ENCODE results near the gene FCHSD2.
A peak's percentile ranks its signal among the peaks of the same experiment; 100 is the strongest.
"Not testable (repeated sequence)": the region's sequence is repeated elsewhere in the genome, so short reads cannot be mapped to it uniquely, and the experiment has no call there.

FCHSD2 gene

DNA sequence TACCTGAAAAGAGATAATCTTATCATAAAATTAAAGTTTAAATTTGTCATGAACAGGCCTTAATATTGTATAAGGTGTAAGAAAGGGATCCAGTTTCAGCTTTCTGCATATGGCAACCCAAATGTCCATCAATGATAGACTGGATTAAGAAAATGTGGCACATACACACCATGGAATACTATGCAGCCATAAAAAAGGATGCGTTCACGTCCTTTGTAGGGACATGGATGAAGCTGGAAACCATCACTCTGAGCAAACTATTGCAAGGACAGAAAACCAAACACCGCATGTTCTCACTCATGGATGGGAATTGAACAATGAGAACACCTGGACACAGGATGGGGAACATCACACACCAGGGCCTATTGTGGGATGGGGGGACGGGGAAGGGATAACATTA, 18.2 kb downstream of the FCHSD2 start:
- DNase-seq (ENCODE audit: low read depth): not testable (repeated sequence)

DNA sequence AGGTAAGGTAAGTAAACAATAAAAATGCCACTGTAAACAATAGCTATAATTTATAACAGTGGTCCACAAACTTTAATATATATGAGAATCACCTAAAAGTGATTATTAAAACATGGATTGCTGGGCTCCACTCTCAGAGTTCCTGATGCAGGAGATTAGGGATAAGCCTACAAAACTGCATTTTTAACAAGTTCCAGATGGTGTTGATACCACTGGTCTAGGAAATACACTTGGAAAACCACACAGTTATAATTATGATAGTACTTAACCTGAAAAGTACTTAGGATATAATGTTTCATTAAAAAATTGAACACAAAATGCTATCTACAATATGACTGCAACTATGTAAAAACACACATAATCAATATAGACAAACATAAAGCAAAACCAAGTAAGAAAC, 20.4 kb downstream of the FCHSD2 start:
- no peak for DNase-seq (ENCODE audit: low read depth)

DNA sequence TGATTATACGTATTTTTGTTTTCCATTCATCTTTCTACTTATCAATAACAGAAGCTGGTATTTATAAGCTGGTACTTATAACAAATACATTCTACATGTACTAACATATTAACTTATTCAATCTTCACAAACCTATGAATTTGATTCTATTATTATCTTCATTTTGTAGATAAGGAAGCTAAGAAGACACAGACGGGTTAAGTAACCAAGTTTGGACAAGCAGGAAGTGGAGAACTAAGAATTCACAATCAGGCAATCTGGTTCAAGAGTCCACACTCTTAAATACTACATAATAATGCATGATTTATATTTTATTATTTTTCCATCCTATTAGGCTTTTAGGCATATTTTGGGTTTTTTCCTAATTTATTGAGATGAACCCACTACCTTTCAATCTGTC, 25.0 kb downstream of the FCHSD2 start:
- DNase-seq (ENCODE audit: low read depth): no peak

DNA sequence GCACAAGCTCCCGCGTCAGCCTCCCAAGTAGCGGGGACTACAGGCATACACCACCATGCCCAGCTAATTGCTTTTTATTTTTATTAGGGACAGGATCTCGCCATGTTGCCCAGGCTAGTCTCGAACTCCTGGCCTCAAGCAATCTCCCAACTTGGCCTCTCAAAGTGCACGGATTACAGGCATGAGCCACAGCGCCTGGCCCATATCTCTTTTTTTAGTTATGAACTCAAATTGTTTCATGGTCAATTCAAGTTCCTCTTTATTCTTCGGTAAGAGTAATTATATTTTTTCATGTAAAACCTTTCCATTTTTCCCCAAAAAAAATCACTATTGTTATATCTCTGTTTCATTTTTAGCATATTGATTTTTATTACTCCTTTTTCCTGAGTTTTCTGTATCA, 25.5 kb downstream of the FCHSD2 start:
- DNase-seq (ENCODE audit: low read depth): no peak

DNA sequence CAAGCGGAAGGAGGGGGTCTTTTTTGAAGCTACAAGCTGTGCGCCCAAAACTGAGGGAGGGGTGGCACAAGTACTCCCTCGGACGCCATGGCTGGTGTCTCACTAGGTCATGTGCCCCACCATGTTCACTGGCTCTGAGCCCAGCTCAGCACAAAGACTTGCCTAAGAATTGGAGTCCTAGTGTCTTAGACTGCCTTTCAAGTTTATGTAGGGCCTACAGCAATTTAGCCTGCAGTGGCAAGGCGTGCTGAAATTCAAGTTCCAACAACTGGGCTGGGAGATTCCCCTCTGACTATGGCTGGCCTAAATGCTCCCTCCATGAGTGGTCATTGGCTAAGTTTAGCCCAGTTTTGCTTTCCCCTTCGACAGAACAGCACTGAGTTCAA, 27.3 kb downstream of the FCHSD2 start:
- no peak for DNase-seq (ENCODE audit: low read depth)

DNA sequence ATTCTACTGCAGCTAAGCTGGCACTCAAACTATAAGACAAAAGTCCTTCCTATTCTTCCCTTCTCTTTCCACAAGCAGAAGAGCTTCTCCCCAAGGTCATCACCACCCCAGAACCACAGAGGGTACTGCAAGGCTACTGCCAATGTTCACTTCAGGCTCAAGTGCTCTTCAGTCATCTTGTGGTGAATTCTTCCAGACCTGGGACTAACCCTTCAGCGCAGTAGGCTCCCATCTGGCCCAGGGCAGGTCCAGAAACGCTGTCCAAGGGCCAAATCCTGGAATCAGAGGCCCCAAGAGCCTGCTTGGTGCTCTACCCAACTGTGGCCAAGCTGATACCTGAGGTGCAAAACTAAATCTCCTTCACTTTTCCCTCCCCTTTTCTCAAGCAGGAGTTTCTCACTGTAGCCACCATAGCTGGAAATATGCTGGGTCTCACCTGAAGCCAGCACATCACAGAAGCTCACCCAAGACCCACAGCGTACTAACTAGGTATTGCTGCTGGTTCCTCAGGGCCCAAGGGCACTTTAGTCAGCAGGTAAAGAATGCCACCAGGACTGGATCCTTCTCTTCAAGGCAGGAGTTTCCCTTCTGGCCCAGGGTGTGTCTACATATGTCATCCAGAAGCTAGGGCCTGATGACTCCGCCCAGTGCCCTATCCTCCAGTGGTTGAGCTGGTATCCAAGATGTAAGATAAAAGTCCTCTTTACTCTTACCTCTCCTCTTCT, 27.8 kb downstream of the FCHSD2 start:
- no peak for DNase-seq (ENCODE audit: low read depth)

DNA sequence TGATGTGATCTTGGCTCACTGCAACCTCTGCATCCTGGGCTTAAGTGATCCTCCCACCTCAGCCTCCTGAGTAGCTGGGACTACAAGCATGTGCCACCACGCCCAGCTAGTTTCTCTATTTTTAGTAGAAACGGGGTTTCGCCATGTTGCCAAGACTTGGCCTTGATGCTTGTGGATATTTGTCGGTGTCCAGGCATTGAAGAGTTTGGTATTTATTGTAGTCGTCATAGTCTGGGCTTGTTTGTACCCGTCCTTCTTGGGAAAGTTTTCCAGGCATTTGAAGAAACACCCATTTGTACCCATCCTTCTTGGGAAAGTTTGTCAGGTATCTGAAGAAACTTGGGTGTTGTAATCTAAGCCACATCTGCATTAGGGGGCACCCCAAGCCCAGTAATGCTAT, 28.7 kb downstream of the FCHSD2 start:
- no peak for DNase-seq (ENCODE audit: low read depth)

DNA sequence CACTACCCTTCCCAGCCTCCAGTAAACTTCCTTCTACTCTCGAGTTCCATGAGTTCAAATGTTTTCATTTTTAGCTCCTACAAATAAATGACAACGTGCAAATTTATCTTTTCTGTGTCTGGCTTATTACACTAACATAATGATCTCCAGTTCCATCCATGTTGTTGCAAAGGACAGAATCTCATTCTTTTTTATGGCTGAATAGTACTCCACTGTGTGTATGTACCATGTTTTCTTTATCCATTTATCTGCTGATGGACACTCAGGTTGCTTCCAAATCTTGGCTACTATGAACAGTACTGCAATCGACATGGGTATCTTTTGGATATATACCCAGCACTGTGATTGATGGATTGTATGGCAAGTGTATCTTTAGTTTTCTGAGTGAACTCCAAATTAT, 34.5 kb downstream of the FCHSD2 start:
- no peak for DNase-seq (ENCODE audit: low read depth)

DNA sequence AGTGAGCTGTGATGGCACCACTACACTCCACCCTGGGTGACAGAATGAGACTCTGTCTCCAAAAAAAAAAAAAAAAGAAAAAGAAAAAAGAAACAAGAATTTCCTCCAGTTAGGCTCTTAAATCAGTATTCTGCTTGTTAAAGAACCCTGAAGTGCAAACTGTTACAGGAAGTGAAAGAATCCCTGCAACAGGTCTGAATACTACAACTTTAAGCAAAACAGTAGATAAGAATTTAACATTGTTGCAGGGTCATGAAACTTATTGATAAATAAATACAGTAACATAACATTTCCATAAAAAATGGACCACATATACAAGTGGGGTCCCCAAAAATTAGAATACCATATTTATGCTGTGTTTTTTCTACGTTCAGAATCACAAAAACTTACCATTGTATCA, 35.8 kb downstream of the FCHSD2 start:
- DNase-seq (ENCODE audit: low read depth): no peak

DNA sequence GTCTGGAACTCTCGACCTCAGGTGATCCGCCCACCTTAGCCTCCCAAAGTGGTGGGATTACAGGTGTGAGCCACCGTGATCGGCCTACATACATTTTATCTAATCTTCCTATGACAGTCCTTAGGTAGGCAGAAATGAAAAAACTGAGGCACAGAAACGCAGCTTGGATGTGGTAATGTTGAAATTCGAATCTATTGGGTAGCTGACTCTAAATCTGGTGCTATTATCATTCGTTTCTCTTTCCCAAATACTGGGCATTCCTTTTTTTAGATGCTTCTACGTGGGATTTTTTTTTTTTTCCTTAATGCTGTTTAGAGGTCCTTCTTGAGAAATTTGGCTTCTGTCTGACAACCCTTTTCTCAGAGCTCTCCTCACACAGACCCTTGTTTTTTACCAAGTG, 41.5 kb downstream of the FCHSD2 start:
- DNase-seq (ENCODE audit: low read depth): no peak

DNA sequence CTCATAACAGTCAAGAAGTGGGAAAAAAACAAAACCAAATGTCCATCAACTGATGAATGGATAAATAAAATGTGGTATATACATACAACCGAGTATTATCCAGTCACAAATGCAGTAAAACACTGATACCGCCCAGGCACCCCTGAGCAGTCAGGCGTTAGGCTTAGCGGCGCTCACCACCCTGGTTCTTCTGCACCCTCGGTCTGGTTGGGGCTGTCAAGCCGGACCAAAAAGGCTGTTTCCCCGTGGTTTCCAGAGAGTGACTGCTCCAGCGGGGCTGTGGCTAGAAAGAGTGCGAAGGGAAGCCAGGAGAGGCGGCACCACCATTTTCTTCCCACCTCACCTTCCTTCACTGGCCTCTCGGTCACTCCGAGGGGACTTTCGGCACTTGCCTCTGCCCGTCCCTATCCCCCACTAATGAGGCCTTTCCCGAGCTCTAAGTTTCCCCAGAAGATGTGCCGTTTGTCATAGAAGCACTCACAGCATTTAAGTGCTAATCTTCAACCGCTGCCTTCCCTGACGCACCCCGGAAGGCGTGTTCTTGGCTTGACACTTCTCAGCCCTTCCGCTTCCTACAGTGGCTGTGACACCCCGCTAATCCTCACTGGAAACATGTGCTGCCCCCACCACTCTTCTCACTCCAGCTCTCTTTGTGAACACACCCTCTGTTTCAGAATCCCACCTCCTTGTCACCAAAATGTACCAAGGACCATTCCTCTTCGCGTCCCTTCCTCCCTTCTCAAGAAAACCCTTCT, 42.4 kb downstream of the FCHSD2 start:
- no peak for DNase-seq (ENCODE audit: low read depth)

DNA sequence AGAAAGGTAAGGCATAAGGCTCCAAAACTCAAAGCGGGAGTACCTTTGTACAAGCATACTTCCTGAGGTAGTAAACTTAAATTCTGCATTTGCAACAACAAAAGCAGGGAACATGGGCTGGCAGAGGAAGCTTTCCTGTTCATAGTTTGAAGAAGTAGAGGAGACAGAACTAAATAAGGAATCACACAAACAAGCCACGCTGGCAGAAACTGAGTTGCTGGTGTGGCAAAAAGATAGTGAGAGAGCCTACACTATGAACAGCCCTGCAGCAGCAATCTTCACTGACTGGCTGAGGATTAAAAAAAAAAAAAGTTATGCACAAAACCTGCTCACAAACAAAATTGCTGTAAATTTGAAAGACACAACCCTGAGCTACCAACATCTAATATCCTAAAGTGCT, 46.5 kb downstream of the FCHSD2 start:
- DNase-seq (ENCODE audit: low read depth): no peak

DNA sequence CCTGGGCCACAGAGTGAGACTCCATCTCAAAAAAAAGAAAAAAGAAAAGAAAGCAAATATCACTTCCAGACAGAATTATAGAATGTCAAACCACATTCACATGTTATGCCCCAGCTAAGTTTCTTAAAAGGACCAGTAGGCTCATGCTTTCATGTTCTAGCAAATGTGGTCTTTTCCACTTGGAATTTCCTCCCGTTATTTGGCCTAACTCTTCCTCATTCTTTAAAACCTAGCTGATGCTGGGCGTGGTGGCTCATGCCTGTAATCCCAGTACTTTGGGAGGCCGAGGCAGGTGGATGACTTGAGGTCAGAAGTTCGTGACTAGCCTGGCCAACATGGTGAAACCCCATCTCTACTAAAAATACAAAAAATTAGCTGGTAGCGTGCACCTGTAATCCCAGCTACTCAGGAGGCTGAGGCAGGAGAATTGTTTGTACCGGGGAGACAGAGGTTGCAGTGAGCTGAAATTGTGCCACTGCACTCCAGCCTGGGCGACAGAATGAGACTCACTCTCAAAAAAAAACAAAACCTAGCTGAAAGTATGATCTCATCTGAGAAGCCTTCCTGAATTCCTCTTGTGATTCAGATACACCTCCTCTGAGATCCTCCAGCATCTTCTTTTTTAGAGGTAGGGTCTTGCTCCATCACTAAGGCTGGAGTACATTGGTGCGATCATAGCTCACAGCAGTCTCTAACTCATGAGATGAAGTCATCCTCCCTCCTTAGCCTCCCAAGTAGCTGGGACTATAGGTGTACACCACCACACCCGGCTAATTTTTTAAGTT, 50.4 kb downstream of the FCHSD2 start:
- no peak for DNase-seq (ENCODE audit: low read depth)

DNA sequence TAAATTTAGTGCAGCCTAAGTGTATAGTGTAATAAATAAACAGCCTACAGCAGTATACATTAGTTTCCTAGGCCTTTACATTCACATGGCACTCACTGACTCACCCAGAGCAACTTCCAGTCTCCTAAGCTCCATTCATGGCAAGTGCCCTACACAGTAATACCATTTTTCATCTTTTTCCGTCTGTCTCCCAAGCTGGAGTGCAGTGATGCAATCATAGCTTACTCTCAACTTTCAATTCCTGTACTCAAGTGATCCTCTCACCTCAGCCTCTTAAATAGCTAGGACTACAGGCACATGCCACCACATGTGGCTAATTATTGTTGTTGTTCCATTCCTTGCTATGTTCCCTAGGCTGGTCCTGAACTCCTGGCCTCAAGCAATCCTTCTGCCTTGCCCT, 54.4 kb downstream of the FCHSD2 start:
- peak; percentile 80 for DNase-seq (ENCODE audit: low read depth)

DNA sequence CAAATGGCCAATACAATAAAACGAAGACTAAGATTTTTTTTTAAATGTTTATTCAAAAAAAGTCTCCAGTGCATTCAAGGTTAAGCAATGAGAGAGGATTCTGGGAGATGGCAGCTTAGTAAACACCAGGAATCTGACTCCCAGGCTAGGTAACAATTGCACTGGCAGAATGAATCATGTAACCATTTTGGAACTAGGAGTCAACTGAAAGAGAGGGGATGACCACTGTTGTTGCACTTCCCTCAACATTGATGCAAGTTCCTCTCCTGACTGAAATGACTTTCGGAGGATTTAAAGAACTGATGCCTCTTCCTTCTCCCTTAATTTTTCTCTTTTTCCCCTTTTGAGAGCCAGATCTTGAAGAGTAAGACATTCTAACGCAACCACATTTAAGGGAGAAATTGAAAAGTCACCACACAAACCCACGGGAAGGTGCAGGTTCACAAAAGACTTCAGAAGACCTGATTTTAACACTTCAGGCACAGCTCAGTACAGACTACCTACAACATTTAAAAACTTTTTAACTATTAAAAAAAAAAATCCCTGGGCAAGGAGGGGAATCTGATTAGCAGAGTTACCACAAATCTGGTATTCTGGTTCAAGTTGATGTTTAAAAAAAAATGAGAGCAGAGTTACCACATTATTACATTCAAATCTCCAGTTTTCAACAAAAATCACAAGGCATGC, 56.8 kb downstream of the FCHSD2 start:
- DNase-seq (ENCODE audit: low read depth): peak; percentile 79

DNA sequence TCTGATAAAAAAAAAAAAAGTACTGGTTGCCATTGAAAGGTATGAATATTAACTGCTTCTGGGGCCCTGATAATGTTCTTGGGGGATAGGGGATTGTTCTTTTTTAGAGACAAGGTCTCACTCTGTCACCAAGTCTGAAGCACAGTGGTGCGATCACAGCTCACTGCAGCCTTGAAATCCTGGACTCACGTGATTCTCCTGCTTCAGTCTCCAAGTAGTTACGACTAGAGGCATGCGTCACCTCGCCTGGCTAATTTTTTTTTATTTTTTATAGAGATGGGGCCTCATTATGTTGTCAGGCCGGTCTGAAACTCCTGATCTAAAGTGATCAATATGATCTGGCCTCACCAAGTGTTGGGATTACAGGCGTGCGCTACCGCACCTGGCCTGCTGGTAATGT, 63.5 kb downstream of the FCHSD2 start:
- no peak for DNase-seq (ENCODE audit: low read depth)

DNA sequence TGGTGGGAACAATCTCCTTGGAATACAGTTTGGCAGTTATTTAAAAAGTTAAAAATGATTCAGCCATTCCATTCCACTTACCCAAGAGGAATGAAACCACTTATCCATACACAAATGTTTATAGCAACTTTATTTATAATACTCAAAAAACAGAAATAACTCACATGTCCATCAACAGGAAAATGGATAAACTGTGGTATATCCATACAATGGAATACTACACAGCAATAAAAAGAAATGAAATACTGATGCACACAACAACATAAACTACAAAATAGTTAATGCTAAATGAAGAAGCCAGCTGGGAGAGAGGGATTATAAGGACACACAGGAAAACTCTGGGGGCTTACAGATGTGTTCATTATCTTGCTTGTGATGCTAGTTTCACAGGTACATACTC, 64.7 kb downstream of the FCHSD2 start:
- no peak for DNase-seq (ENCODE audit: low read depth)

DNA sequence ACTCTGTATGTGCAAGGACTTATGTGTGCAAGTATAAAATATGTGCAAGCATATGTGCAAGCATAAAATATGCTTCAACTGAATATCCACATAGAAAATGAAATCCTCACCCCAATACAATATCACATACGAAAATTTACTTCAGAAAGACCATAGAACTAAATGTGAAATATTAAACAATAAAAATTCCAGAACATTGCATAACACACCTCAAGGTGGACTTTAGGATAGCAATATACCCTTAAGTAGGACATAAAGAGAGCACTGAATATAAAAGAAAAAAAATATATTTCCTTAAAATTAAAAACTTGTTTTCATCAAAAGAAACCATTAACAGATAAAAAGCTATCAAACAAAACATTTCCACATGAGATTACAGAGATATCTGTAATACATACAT, 67.8 kb downstream of the FCHSD2 start:
- DNase-seq (ENCODE audit: low read depth): no peak

DNA sequence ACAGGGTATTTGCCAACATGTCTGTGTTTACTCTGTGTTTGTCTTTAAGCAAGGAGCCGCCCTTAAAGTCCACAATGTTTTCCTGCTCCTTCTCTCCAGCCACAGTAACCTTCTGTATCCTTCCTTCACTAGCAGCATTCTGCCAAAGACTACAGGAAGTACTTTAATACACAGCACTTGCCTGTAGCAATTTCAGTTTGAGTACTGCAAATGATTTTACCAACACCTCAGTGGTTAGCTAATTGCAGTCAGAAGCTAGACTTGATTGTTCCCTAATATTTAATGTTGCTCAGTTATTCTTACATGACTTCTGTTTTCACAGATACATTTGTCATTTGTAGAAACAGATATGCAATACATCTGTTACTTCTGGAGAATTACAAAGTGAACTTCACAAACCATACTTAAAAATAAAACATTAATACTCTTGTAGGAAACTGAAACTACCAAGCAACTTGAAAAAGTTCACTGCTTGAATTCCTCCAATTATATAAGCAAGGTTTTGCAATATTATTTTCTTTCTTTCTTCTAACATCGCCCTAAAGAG, 69.1 kb downstream of the FCHSD2 start:
- DNase-seq (ENCODE audit: low read depth): peak; percentile 44

DNA sequence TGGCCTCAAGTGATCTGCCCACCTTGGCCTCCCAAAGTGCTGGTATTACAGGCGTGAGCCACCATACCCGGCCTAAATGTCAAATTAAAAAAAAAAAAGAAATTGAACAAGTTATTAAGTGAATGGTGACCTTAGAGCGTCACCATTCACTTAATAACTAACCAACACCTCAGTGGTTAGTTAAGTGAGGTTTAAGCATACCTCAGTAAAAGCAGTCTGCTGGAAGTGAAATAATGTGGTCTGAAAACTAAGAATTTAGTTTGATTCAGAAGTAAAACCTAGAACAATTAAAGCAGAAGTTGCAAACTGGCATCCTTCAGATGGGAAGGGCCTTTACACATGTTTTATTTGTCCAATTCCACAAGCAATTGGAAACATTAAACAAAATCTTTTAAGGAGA, 71.5 kb downstream of the FCHSD2 start:
- DNase-seq (ENCODE audit: low read depth): no peak

DNA sequence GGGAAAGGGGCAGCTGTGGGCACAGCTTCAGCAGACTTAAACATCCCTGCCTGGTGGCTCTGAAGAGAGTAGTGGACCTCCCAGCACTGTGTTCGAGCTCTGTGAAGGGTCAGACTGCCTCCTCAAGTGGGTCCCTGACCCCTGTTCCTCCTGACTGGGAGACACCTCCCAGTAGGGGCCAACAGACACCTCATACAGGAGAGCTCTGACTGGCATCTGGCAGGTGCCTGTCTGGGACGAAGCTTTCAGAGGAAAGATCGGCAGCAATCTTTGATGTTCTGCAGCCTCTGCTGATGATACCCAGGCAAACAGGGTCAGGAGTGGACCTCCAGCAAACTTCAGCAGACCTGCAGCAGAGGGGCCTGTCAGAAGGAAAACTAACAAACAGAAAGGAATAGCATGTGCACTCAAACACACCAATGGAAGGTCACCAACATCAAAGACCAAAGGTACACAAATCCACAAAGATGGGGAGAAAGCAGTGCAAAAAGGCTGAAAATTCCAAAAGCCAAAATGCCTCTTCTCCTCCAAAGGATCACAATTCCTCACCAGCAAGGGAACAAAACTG, 80.2 kb downstream of the FCHSD2 start:
- DNase-seq (ENCODE audit: low read depth): not testable (repeated sequence)

DNA sequence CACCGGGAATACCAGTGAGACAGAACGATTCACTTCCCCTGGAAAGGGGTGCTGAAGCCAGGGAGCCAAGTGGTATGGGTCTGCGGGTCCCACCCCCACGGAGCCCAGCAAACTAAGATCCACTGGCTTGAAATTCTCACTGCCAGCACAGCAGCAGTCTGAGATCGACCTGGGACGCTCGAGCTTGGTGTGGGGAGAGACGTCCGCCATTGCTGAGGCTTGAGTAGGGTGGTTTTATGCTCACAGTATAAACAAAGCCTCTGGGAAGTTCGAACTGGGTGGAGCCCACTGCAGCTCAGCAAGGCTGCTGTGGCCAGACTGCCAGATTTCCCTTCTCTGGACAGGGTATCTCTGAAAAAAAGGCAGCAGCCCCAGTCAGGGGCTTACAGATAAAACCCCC, 80.7 kb downstream of the FCHSD2 start:
- DNase-seq (ENCODE audit: low read depth): not testable (repeated sequence)

Measured in amniotic epithelial cell (primary cell).